Transverse colon (tissue), 3 donors: Measurements from ENCODE around the gene FAM89B.

Experiments used
- EP300 ChIP-seq: sonication (generic); formaldehyde crosslinking; IDR thresholded peaks from one replicate; pipeline ENCODE4 v1.6.1; 2017; ENCODE audit warnings: antibody characterized with exemption, low read depth
- TF ChIP-seq, protein P1 (sequence below), 5 experiments: fragments of 200-600 bp in 3 of 5; fragments of 450-650 bp in 2 of 5; sonication (generic) in 3 of 5; IDR thresholded peaks; 1 replicate in 2 of 5; 2 replicates in 3 of 5; pipeline ENCODE4 v1.5.1; 2016 to 2017; ENCODE audit warnings: antibody characterized with exemption in 5 of 5, inconsistent platforms in 3 of 5, mild to moderate bottlenecking in 2 of 5, moderate library complexity in 1 of 5

DNA sequence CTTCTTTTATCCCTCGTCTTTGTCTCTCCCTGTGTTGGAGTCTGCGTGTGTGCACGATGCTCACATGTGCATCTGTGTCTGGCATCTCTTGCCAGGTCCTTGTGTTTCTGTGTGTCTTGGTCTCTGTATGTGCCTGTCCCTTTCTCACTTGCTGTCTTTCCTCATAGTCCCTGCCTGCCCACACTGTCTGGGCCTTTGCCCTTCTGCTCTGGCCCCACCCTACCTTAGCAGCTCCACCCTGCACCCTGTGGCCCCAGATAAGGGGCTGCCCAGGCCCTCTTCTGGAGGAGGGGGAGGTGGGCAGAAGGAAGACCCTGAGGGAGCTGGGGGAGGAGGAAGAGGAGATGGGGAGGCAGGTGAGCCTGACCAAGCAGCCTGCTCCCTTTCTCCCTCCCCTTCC, 6.3 kb downstream of the FAM89B start:
- TF ChIP-seq EP300 = no peak
- TF ChIP-seq, protein P1, sequence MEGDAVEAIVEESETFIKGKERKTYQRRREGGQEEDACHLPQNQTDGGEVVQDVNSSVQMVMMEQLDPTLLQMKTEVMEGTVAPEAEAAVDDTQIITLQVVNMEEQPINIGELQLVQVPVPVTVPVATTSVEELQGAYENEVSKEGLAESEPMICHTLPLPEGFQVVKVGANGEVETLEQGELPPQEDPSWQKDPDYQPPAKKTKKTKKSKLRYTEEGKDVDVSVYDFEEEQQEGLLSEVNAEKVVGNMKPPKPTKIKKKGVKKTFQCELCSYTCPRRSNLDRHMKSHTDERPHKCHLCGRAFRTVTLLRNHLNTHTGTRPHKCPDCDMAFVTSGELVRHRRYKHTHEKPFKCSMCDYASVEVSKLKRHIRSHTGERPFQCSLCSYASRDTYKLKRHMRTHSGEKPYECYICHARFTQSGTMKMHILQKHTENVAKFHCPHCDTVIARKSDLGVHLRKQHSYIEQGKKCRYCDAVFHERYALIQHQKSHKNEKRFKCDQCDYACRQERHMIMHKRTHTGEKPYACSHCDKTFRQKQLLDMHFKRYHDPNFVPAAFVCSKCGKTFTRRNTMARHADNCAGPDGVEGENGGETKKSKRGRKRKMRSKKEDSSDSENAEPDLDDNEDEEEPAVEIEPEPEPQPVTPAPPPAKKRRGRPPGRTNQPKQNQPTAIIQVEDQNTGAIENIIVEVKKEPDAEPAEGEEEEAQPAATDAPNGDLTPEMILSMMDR (IDR thresholded peaks at IDR 0.05) = no peak
